OCI-LY3 (cell line): Measurements from ENCODE around the gene LMTK2.

Source experiments
- H2AFZ ChIP-seq: fragments of 200-600, 300-600 bp; shearing (Covaris generic); 2 replicates; pipeline ENCODE4 v1.6.0; 2014; ENCODE audit warnings: antibody characterized with exemption, low read depth, low read length
- H3K27ac ChIP-seq: fragments of 200-600, 300-600 bp; sonication (generic); 2 replicates; pipeline ENCODE4 v1.5.1; 2014; ENCODE audit warnings: mild to moderate bottlenecking, low read length, moderate library complexity, mixed read lengths
- H3K27me3 ChIP-seq: fragments of 200-600, 300-600 bp; sonication (generic); 2 replicates; pipeline ENCODE4 v1.6.1; 2014; ENCODE audit warnings: low read depth, low read length, mixed read lengths
- H3K36me3 ChIP-seq: fragments of 200-600, 300-600 bp; sonication (generic); replicated peaks from 2 replicates; pipeline ENCODE3; 2014; ENCODE audit warnings: low read depth, low read length, mixed read lengths
- H3K4me1 ChIP-seq: fragments of 300-600, 200-600 bp; sonication (generic); 2 replicates; pipeline ENCODE4 v1.6.1; 2014; ENCODE audit warnings: low read length, mixed read lengths
- H3K4me2 ChIP-seq: fragments of 200-600, 300-600 bp; sonication (generic); 2 replicates; pipeline ENCODE4 v1.6.1; 2014; ENCODE audit warnings: low read length, mixed read lengths
- H3K4me3 ChIP-seq: fragments of 300-600, 200-600 bp; sonication (generic); 2 replicates; pipeline ENCODE4 v1.5.1; 2014; ENCODE audit warnings: antibody characterized with exemption, mild to moderate bottlenecking, low read length, moderate library complexity
- H3K79me2 ChIP-seq: fragments of 300-600, 200-600 bp; shearing (Covaris generic); 2 replicates; pipeline ENCODE4 v1.6.1; 2014; ENCODE audit warnings: mild to moderate bottlenecking, low read length, mixed read lengths
- H3K9ac ChIP-seq: fragments of 300-600, 200-600 bp; shearing (Covaris generic); 2 replicates; pipeline ENCODE4 v1.6.0; 2014; ENCODE audit warnings: mild to moderate bottlenecking, low read length, moderate library complexity
- H3K9me3 ChIP-seq: fragments of 200-600, 300-600 bp; shearing (Covaris generic); 2 replicates; pipeline ENCODE4 v1.6.1; 2014; ENCODE audit warnings: low read length, mixed read lengths; ENCODE audit not compliant: insufficient read depth
- H4K20me1 ChIP-seq: fragments of 200-600, 300-600 bp; sonication (generic); 2 replicates; pipeline ENCODE4 v1.6.1; 2016; ENCODE audit warnings: low read length, mixed read lengths; ENCODE audit not compliant: insufficient read depth
- EZH2phosphoT487 ChIP-seq: fragments of 200-600 bp; shearing (Covaris generic); IDR thresholded peaks from 2 replicates; pipeline ENCODE4 v1.6.1; 2018; ENCODE audit warnings: antibody characterized with exemption, mixed run types, low read depth
- TF ChIP-seq, protein P1 (sequence below): fragments of 200-600, 300-600 bp; sonication (generic); IDR thresholded peaks from 2 replicates; pipeline ENCODE4 v1.5.1; 2014; ENCODE audit warnings: antibody characterized with exemption, low read length, low read depth

The LMTK2 gene

DNA sequence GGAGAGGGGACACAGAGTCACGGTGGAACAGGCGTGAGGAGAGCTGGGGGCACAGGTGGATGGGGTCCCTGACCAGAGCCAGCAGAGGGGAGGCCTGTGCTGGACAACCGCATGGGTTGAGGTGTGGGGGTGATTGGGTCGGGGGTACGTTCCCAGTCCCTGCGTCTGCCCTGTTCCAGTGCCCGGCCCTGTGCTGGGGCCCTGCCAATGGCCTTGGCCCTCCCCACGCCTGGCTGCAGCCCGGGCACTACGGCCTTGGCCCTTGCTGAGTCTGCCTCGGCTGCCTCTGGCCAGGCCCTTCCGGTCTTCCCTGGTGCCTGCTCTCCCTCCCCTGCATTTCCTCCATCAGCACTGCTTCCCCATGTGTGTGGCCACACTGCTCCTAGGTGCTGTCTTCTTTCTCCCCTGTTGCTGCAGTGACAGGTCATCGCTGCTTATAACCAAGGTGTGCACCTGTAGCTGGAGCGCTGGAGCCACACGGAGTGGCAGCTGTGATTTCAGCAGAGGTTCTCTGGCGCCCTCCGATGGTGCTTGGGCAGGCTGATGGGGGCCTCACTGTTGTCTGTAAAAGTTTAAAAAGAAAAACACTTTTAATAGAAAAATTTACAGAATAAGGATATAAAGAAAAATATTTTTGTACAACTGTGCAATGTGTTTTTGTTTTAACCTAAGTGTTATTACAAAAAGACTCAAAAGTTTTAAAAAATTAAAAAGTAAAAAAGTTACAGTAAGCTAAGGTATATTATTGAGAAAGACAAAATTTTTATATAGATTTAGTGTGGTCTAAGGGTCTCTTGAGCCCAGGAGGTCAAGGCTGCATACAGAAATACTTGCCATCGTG is 59.4 kb downstream of the LMTK2 start:
- no peaks in the 10 kb centered on the region for H3K79me2 ChIP-seq
- no peak overlapping the region for H3K9ac ChIP-seq
- TF ChIP-seq, protein P1, sequence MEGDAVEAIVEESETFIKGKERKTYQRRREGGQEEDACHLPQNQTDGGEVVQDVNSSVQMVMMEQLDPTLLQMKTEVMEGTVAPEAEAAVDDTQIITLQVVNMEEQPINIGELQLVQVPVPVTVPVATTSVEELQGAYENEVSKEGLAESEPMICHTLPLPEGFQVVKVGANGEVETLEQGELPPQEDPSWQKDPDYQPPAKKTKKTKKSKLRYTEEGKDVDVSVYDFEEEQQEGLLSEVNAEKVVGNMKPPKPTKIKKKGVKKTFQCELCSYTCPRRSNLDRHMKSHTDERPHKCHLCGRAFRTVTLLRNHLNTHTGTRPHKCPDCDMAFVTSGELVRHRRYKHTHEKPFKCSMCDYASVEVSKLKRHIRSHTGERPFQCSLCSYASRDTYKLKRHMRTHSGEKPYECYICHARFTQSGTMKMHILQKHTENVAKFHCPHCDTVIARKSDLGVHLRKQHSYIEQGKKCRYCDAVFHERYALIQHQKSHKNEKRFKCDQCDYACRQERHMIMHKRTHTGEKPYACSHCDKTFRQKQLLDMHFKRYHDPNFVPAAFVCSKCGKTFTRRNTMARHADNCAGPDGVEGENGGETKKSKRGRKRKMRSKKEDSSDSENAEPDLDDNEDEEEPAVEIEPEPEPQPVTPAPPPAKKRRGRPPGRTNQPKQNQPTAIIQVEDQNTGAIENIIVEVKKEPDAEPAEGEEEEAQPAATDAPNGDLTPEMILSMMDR, result peak; percentile 71
- TF ChIP-seq EZH2phosphoT487, result no peak
- H3K4me1 ChIP-seq, result peaks cover 10% of the 10 kb centered on the region
- H3K9me3 ChIP-seq, result no peaks in the 10 kb centered on the region
- H3K4me2 ChIP-seq, result no peak overlapping the region
- peaks cover 47% of the 10 kb centered on the region for H4K20me1 ChIP-seq
- H3K36me3 ChIP-seq, result no peaks in the 10 kb centered on the region
- H3K27me3 ChIP-seq, result no peaks in the 10 kb centered on the region
- no peak overlapping the region for H3K4me3 ChIP-seq
- H2AFZ ChIP-seq, result no peak overlapping the region
- no peak overlapping the region for H3K27ac ChIP-seq

DNA sequence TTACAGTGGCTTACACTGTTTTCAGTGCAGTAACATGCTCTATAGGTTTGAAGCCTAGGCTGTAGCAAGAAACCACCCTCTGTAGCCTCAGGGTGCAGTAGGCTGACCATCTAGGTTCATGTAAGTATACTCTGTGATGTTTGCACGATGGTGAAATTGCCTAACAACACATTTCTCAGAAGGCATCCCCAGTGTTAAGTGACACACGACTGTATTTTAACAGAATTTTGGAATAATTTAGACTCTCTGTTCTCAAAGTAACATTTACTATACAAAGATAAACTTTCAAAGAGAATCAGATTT is 60.0 kb downstream of the LMTK2 start:
- Histone ChIP-seq H4K20me1 (peaks cover 47% of the 10 kb centered on the region), H3K27me3 (no peaks in the 10 kb centered on the region)

DNA sequence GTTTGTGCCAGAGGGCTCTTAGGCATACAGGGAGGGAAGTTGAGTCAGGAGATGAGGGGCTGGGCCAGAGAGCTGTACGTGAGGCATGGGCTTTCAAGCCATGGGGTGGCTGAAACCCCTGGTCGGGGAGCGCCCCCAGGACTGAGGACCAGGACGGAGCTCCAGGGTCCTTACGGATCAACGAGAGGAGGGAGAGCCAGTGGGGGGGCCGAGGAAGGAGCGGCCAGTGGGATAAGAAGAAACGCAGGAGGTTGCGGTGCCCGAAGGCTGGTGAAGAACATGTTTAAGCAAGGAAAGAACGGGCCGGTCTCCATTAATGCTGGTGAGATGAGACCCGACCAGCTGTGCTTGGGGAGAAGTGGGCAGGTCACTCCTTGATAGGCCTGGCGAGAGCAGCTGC is 61.0 kb downstream of the LMTK2 start:
- no peaks in the 10 kb centered on the region for H3K79me2 ChIP-seq
- H3K9ac ChIP-seq, result no peak overlapping the region
- H3K36me3 ChIP-seq, result no peaks in the 10 kb centered on the region
- H3K4me3 ChIP-seq, result no peak overlapping the region
- no peak overlapping the region for H3K4me2 ChIP-seq
- no peak for TF ChIP-seq EZH2phosphoT487
- TF ChIP-seq, protein P1, result no peak
- H3K9me3 ChIP-seq, result no peaks in the 10 kb centered on the region
- H4K20me1 ChIP-seq, result peaks cover 41% of the 10 kb centered on the region
- no peak overlapping the region for H2AFZ ChIP-seq
- no peaks in the 10 kb centered on the region for H3K27me3 ChIP-seq
- no peak overlapping the region for H3K27ac ChIP-seq
- peaks cover 5% of the 10 kb centered on the region for H3K4me1 ChIP-seq

More for the DNA sequence above, 60.0 kb downstream of the LMTK2 start:
- Histone ChIP-seq H3K9me3 (no peaks in the 10 kb centered on the region), H3K79me2 (no peaks in the 10 kb centered on the region), H3K9ac (no peak overlapping the region), H3K4me3 (no peak overlapping the region), H3K36me3 (no peaks in the 10 kb centered on the region), H3K4me1 (peaks cover 10% of the 10 kb centered on the region), H3K27ac (no peak overlapping the region), H2AFZ (no peak overlapping the region), H3K4me2 (no peak overlapping the region)
- no peak for TF ChIP-seq EZH2phosphoT487
- TF ChIP-seq, protein P1, result no peak

DNA sequence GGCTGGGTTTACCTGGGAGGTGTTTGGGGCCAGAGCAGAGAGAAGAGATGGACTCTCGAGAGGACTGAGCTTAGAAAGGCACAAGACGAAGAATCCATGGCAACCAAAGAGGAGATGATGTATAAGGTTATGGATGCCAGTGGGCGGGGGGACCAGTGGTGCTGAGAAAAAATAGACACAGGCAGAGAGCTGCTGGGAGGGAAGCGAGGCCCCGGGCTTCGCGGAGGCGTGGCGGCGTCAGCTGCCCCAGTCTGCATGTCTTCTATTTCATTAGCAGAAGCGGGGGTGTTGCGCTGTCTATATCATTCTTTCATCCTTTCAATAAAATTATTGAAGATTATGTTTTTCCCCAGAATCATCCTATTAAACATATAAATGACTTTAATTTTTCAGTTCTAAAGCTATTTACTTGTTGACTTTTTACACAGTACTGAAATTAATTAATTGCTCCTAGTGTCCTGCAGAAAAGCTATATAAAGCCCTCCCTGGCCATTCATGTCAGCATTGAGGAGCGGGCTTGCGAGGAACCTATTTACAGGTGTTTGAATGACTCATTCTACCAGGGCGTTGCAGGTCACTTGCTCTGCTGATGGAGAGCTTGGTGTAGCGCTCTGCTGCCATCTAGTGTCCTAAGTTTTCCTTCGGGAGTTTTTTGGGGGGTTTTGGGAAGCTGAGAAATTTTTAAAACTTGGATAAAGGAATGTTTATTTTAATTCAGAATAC is 61.7 kb downstream of the LMTK2 start:
- Histone ChIP-seq H4K20me1 (peaks cover 35% of the 10 kb centered on the region), H3K79me2 (no peaks in the 10 kb centered on the region), H3K27me3 (no peaks in the 10 kb centered on the region), H3K36me3 (no peaks in the 10 kb centered on the region), H3K9me3 (no peaks in the 10 kb centered on the region), H3K27ac (no peak overlapping the region), H3K4me2 (no peak overlapping the region), H3K9ac (no peak overlapping the region), H3K4me1 (no peaks in the 10 kb centered on the region), H3K4me3 (no peak overlapping the region), H2AFZ (no peak overlapping the region)
- TF ChIP-seq, protein P1, result peak; percentile 65
- no peak for TF ChIP-seq EZH2phosphoT487
